Neural cell (in vitro differentiated cells): Measurements from ENCODE around the gene NUDT8. TPM values are rescaled to one million over a fixed set of nuclear protein-coding genes. Genes with fewer than 3 reads are reported as not detected.

Experiments used
- H2AFZ ChIP-seq: fragments of 200-600, 300-800 bp; sonication (generic), shearing (Covaris generic); 2 replicates; pipeline ENCODE4 v1.6.0; 2014; ENCODE audit warnings: low read depth, mild to moderate bottlenecking, antibody characterized with exemption, low read length, moderate library complexity
- H3F3A ChIP-seq: fragments of 200-600 bp; shearing (Covaris generic); 2 replicates; pipeline ENCODE4 v1.6.1; 2016; ENCODE audit warnings: mild to moderate bottlenecking, moderate library complexity, mixed read lengths, antibody characterized with exemption, low read length; ENCODE audit not compliant: insufficient read depth, poor library complexity, severe bottlenecking
- H3K27ac ChIP-seq: fragments of 200-600, 300-800 bp; sonication (generic), shearing (Covaris generic); 2 replicates; pipeline ENCODE4 v1.5.1; 2014; ENCODE audit warnings: mild to moderate bottlenecking, low read length, moderate library complexity
- H3K27me3 ChIP-seq: fragments of 300-800, 200-600 bp; sonication (generic), shearing (Covaris generic); 2 replicates; pipeline ENCODE4 v1.6.0; 2014; ENCODE audit warnings: mild to moderate bottlenecking, low read depth, low read length, moderate library complexity; ENCODE audit not compliant: insufficient read depth
- H3K36me3 ChIP-seq: fragments of 300-800, 200-600 bp; sonication (generic), shearing (Covaris generic); 2 replicates; pipeline ENCODE4 v1.5.1; 2014; ENCODE audit warnings: mild to moderate bottlenecking, antibody characterized with exemption, low read length, moderate library complexity; ENCODE audit not compliant: insufficient read depth
- H3K4me2 ChIP-seq: fragments of 300-800, 200-600 bp; sonication (generic), shearing (Covaris generic); 2 replicates; pipeline ENCODE4 v1.6.0; 2014; ENCODE audit warnings: mild to moderate bottlenecking, low read length
- H3K4me3 ChIP-seq: fragments of 300-800, 200-600 bp; sonication (generic), shearing (Covaris generic); 2 replicates; pipeline ENCODE4 v1.5.1; 2014; ENCODE audit warnings: mild to moderate bottlenecking, low read length, moderate library complexity
- H3K79me2 ChIP-seq: fragments of 200-600 bp; shearing (Covaris generic); replicated peaks from 2 replicates; pipeline ENCODE4 v1.6.0; 2014; ENCODE audit warnings: mild to moderate bottlenecking, low read length, moderate library complexity; ENCODE audit not compliant: insufficient read depth
- H3K9ac ChIP-seq: fragments of 300-800, 200-600 bp; sonication (generic), shearing (Covaris generic); 2 replicates; pipeline ENCODE4 v1.6.1; 2016; ENCODE audit warnings: mild to moderate bottlenecking, low read length, mixed read lengths
- H3K9me2 ChIP-seq: fragments of 200-600 bp; shearing (Covaris generic); 2 replicates; pipeline ENCODE4 v1.6.1; 2016; ENCODE audit warnings: mild to moderate bottlenecking, low read length, mixed read lengths; ENCODE audit not compliant: insufficient read depth
- H3K9me3 ChIP-seq: fragments of 200-600, 300-800 bp; sonication (generic), shearing (Covaris generic); 2 replicates; pipeline ENCODE4 v1.6.1; 2016; ENCODE audit warnings: mild to moderate bottlenecking, mixed run types, low read length, moderate library complexity, mixed read lengths
- H4K20me1 ChIP-seq: fragments of 200-600 bp; shearing (Covaris generic); 2 replicates; pipeline ENCODE4 v1.6.1; 2016; ENCODE audit warnings: mild to moderate bottlenecking, mixed run types; ENCODE audit not compliant: insufficient read depth
- EP300 ChIP-seq: fragments of 450-650 bp; conservative IDR thresholded peaks from 2 replicates; pipeline ENCODE4 v1.6.1; 2014; ENCODE audit warnings: antibody characterized with exemption, mild to moderate bottlenecking, moderate library complexity; ENCODE audit not compliant: poor library complexity, severe bottlenecking
- EZH2 ChIP-seq: fragments of 200-600, 300-800 bp; shearing (Covaris generic), sonication (generic); IDR thresholded peaks from 2 replicates; pipeline ENCODE4 v1.6.1; 2014; ENCODE audit warnings: antibody characterized with exemption, low read length, borderline replicate concordance, mild to moderate bottlenecking; ENCODE audit not compliant: insufficient read depth, poor library complexity, severe bottlenecking
- MXI1 ChIP-seq: fragments of 450-650 bp; conservative IDR thresholded peaks from 2 replicates; pipeline ENCODE4 v1.6.1; 2014; ENCODE audit warnings: antibody characterized with exemption, mild to moderate bottlenecking; ENCODE audit not compliant: poor library complexity, severe bottlenecking
- POLR2AphosphoS5 ChIP-seq: IDR thresholded peaks from 2 replicates; pipeline ENCODE4 v1.6.1; 2012
- RAD21 ChIP-seq: fragments of 450-650 bp; conservative IDR thresholded peaks from 2 replicates; pipeline ENCODE4 v1.6.1; 2014; ENCODE audit warnings: antibody characterized with exemption, mild to moderate bottlenecking, moderate library complexity
- SMC3 ChIP-seq: fragments of 450-650 bp; conservative IDR thresholded peaks from 2 replicates; pipeline ENCODE4 v1.6.1; 2014; ENCODE audit warnings: antibody characterized with exemption, mild to moderate bottlenecking, moderate library complexity; ENCODE audit not compliant: poor library complexity
- TAF1 ChIP-seq: IDR thresholded peaks from 2 replicates; pipeline ENCODE4 v1.6.1; 2012; ENCODE audit warnings: low read depth
- polyA plus RNA-seq: library from polyadenylated mRNA; depleted of rRNA; stranded (reverse); fragments of >200 nt; gene quantifications from 2 replicates; pipeline ENCODE4 v1.2.3, GENCODE V29; 2014
- TF ChIP-seq, protein P1 (sequence below): IDR thresholded peaks from 2 replicates; pipeline ENCODE4 v1.6.1; 2012; ENCODE audit warnings: borderline replicate concordance
- TF ChIP-seq, protein P2 (sequence below): fragments of 450-650 bp; IDR thresholded peaks from 2 replicates; pipeline ENCODE4 v1.5.1; 2014; ENCODE audit warnings: antibody characterized with exemption, mild to moderate bottlenecking, moderate library complexity; ENCODE audit not compliant: poor library complexity, severe bottlenecking

NUDT8 gene
- polyA plus RNA-seq, 1 donor from 2014 or later, result not detected

DNA sequence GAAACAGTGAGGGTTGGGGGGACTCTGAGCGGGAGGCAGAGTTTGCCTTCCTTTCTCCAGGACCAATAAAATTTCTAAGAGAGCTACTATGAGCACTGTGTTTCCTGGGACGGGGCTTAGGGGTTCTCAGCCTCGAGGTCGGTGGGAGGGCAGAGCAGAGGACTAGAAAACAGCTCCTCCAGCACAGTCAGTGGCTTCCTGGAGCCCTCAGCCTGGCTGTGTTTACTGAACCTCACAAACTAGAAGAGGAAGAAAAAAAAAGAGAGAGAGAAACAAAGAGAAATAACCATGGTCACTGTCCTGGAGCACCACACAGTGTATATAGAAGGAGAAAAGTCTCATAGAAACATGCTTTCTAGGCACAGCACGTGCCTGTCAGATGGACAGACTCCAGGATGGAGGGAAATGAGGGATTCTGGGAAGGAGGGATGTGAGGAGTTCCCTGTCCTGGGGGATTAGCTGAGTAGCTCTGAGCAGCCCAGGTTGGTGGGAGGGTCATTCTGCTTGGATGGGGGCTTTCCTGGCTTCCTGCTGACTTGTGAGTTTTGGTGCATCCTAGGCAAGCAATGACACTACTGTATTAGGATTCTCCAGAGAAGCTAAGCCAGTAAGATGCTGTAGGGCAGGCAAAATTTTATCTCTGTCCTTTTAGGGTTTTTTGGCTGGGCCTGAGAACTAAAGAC, 43.0 kb downstream of the NUDT8 start:
- Histone ChIP-seq H2AFZ (no peak overlapping the region), H3K27ac (no peak overlapping the region), H3F3A (no peaks in the 10 kb centered on the region), H3K9me3 (no peaks in the 10 kb centered on the region), H3K4me2 (no peak overlapping the region), H4K20me1 (no peaks in the 10 kb centered on the region), H3K9me2 (no peaks in the 10 kb centered on the region), H3K79me2 (no peaks in the 10 kb centered on the region), H3K9ac (no peak overlapping the region), H3K4me3 (no peak overlapping the region), H3K36me3 (no peaks in the 10 kb centered on the region), H3K27me3 (no peaks in the 10 kb centered on the region)
- no peak for TF ChIP-seq EP300
- TF ChIP-seq TAF1, result no peak
- TF ChIP-seq EZH2, result no peak
- no peak for TF ChIP-seq POLR2AphosphoS5
- no peak for TF ChIP-seq SMC3

DNA sequence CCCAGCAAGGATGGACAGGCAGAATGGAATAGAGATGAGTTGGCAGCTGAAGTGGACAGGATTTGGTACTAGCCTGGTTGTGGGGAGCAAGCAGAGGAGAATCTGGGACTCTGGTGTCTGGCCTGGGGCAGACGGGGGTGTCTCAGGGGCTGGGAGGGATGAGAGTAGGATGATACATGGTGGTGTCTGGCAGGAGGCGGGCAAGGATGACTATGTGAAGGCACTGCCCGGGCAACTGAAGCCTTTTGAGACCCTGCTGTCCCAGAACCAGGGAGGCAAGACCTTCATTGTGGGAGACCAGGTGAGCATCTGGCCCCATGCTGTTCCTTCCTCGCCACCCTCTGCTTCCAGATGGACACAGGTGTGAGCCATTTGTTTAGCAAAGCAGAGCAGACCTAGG, 43.8 kb downstream of the NUDT8 start:
- no peak overlapping the region for H2AFZ ChIP-seq
- H3K9ac ChIP-seq, result no peak overlapping the region
- no peak overlapping the region for H3K4me3 ChIP-seq
- no peaks in the 10 kb centered on the region for H3F3A ChIP-seq
- H3K36me3 ChIP-seq, result no peaks in the 10 kb centered on the region
- TF ChIP-seq, protein P1, sequence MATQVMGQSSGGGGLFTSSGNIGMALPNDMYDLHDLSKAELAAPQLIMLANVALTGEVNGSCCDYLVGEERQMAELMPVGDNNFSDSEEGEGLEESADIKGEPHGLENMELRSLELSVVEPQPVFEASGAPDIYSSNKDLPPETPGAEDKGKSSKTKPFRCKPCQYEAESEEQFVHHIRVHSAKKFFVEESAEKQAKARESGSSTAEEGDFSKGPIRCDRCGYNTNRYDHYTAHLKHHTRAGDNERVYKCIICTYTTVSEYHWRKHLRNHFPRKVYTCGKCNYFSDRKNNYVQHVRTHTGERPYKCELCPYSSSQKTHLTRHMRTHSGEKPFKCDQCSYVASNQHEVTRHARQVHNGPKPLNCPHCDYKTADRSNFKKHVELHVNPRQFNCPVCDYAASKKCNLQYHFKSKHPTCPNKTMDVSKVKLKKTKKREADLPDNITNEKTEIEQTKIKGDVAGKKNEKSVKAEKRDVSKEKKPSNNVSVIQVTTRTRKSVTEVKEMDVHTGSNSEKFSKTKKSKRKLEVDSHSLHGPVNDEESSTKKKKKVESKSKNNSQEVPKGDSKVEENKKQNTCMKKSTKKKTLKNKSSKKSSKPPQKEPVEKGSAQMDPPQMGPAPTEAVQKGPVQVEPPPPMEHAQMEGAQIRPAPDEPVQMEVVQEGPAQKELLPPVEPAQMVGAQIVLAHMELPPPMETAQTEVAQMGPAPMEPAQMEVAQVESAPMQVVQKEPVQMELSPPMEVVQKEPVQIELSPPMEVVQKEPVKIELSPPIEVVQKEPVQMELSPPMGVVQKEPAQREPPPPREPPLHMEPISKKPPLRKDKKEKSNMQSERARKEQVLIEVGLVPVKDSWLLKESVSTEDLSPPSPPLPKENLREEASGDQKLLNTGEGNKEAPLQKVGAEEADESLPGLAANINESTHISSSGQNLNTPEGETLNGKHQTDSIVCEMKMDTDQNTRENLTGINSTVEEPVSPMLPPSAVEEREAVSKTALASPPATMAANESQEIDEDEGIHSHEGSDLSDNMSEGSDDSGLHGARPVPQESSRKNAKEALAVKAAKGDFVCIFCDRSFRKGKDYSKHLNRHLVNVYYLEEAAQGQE, result no peak
- TF ChIP-seq TAF1, result no peak
- TF ChIP-seq, protein P2, sequence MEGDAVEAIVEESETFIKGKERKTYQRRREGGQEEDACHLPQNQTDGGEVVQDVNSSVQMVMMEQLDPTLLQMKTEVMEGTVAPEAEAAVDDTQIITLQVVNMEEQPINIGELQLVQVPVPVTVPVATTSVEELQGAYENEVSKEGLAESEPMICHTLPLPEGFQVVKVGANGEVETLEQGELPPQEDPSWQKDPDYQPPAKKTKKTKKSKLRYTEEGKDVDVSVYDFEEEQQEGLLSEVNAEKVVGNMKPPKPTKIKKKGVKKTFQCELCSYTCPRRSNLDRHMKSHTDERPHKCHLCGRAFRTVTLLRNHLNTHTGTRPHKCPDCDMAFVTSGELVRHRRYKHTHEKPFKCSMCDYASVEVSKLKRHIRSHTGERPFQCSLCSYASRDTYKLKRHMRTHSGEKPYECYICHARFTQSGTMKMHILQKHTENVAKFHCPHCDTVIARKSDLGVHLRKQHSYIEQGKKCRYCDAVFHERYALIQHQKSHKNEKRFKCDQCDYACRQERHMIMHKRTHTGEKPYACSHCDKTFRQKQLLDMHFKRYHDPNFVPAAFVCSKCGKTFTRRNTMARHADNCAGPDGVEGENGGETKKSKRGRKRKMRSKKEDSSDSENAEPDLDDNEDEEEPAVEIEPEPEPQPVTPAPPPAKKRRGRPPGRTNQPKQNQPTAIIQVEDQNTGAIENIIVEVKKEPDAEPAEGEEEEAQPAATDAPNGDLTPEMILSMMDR, result no peak
- TF ChIP-seq EP300, result no peak
- TF ChIP-seq SMC3, result no peak
- no peak for TF ChIP-seq EZH2
- no peak for TF ChIP-seq RAD21
- no peak for TF ChIP-seq MXI1
- no peak for TF ChIP-seq POLR2AphosphoS5
- H3K9me3 ChIP-seq, result no peaks in the 10 kb centered on the region
- H3K4me2 ChIP-seq, result no peak overlapping the region
- H4K20me1 ChIP-seq, result no peaks in the 10 kb centered on the region
- H3K27ac ChIP-seq, result no peak overlapping the region
- no peaks in the 10 kb centered on the region for H3K79me2 ChIP-seq
- no peaks in the 10 kb centered on the region for H3K9me2 ChIP-seq
- H3K27me3 ChIP-seq, result no peaks in the 10 kb centered on the region
